ENCODE measurements around the gene TSEN2.

GRCh38 chr3:12451960-12452359 is 32.3 kb upstream of the TSEN2 start:
- TF ChIP-seq CTCF (IDR thresholded peaks at IDR 0.05; ENCODE audit: insufficient read depth, low read length, poor library complexity, severe bottlenecking) (no peak), EZH2phosphoT487 (conservative IDR thresholded peaks at IDR 0.05; ENCODE audit: low read length) (no peak)
